OCI-LY1 (cell line): ENCODE measurements around the gene GDF9.

ENCODE experiments used
- EZH2 ChIP-seq: fragments of 200-600 bp; sonication (generic), shearing (Covaris generic); IDR thresholded peaks from 2 replicates; pipeline ENCODE4 v1.8.0; 2017; ENCODE audit warnings: borderline replicate concordance, mixed run types, mild to moderate bottlenecking, antibody characterized with exemption, low read length, moderate library complexity, mixed read lengths
- TF ChIP-seq, protein P1 (sequence below): fragments of 200-600 bp; sonication (generic), shearing (Covaris generic); IDR thresholded peaks from 2 replicates; pipeline ENCODE4 v1.5.1; 2017; ENCODE audit warnings: mild to moderate bottlenecking, antibody characterized with exemption, low read length, moderate library complexity, mixed read lengths

- TF ChIP-seq, protein P1, sequence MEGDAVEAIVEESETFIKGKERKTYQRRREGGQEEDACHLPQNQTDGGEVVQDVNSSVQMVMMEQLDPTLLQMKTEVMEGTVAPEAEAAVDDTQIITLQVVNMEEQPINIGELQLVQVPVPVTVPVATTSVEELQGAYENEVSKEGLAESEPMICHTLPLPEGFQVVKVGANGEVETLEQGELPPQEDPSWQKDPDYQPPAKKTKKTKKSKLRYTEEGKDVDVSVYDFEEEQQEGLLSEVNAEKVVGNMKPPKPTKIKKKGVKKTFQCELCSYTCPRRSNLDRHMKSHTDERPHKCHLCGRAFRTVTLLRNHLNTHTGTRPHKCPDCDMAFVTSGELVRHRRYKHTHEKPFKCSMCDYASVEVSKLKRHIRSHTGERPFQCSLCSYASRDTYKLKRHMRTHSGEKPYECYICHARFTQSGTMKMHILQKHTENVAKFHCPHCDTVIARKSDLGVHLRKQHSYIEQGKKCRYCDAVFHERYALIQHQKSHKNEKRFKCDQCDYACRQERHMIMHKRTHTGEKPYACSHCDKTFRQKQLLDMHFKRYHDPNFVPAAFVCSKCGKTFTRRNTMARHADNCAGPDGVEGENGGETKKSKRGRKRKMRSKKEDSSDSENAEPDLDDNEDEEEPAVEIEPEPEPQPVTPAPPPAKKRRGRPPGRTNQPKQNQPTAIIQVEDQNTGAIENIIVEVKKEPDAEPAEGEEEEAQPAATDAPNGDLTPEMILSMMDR: no peak
- TF ChIP-seq EZH2: no peak
These were observed 28.4 kb downstream of the GDF9 start for GRCh38 chr5:132837868-132838267.
